GM21717 (cell line): ENCODE measurements around the gene SLC50A1.

Experiments
- ATAC-seq: cut with Tn5 transposase; IDR thresholded peaks from one replicate; pipeline ENCODE4 v1.9.1; 2021; ENCODE audit warnings: mild to moderate bottlenecking, moderate library complexity; ENCODE audit not compliant: unreplicated experiment

SLC50A1 gene

DNA sequence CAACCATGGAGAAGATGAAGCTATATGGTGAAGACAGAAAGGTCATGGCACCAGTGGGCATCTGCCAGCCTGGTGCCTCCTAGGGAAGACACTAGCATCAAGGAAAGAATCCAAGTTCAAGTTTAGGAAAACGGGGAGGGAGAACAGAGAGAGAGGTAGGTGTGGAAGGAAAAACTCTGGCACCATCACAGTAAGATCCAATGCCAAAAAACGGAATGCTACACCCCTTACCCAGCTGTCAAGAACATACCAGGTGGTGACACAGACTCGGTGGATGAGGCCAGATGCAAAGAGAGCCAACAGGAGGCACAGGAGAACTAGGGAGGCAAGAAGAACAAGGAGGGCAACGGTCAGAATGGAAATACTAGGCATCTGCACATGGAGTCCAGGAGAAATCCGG, 33.9 kb downstream of the SLC50A1 start:
- no peak for ATAC-seq

DNA sequence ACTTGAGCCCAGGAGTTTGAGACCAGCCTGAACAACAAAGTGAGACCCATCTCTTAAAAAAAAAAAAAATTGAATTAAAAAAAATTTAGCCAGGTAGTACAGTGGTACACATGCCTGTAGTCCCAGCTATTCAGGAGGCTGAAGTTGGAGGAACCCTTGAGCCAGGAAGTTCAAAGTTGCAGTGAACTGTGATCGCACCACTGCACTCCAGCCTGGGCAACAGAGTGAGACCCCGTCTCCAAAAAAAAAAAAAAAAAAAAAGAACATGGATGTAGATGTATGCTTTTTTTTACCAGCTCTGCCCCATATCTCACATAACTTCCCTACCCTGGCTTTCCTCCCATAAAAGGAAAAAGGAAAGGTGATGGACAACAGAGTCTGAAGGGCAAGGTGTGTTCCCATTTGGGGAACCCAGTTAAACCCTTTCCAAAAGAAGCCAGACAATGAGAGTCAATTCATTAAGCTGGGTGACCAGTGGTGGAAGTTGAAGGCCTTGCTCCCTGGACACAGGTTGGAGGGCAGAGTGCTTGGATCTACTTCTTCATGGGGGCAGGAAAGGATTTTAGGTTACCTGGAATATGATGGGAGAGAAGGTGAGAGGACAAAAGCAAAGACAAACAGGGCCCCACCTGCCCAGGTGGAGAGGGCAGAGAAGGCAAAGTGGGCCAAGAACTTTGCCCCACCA, 34.6 kb downstream of the SLC50A1 start:
- ATAC-seq, result no peak

DNA sequence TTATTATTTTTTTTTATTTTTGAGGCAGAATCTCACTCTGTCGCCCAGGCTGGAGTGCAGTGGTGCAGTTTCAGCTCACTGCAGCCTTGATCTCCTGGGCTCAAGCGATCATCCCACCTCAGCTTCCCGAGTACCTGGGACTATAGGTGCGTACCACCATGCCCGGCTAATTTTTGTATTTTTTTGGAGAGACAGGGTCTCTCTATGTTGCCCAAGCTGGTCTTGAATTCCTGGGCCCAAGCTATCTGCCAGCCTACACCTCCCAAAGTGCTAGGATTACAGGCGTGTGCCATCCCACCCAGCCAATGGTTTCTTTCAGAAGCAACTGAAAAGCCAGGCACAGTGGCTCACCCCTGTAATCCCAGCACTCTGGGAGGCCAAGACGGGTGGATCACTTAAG, 35.2 kb downstream of the SLC50A1 start:
- no peak for ATAC-seq

DNA sequence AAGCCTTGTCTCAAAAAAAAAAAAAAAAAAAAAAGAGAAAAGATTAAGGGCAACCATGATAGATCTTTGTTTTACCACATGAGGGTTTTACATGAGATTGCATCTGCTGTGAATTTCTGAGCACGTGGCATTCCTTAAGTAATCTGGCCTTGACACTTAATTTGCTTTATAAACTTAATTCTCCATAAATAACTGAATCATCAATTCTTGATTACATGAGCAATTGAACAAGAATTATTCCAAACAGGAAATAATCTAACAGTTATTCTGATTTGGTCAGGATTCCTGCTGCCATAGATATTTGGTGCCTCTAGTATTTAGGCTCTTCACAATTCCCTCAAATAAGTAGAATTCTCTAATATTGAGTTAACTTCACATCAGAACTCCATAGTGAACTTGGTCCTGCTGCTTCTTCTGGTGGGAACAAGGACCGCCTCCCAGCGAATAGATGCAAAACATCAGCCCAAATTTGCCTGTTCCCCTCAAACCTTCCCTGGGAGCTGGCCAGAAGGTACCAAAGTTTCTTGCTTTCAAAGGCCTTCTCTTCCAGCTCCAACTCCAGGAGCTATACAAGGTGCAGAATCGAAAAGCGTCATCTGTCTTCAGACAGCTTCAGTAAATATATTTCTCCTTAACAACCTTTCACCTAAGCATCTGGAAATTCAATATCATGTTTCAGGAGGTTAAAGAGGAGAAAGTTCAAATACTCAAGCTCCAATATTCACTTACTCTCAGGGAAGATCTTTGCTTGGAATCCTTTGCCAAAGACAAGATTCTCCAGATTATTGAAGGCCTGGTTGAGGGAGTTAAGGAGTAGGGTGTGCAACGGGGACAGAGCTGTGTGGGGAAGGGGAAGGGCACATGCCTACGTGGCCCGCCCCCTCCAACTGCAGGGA, 36.4 kb downstream of the SLC50A1 start:
- ATAC-seq, result no peak

DNA sequence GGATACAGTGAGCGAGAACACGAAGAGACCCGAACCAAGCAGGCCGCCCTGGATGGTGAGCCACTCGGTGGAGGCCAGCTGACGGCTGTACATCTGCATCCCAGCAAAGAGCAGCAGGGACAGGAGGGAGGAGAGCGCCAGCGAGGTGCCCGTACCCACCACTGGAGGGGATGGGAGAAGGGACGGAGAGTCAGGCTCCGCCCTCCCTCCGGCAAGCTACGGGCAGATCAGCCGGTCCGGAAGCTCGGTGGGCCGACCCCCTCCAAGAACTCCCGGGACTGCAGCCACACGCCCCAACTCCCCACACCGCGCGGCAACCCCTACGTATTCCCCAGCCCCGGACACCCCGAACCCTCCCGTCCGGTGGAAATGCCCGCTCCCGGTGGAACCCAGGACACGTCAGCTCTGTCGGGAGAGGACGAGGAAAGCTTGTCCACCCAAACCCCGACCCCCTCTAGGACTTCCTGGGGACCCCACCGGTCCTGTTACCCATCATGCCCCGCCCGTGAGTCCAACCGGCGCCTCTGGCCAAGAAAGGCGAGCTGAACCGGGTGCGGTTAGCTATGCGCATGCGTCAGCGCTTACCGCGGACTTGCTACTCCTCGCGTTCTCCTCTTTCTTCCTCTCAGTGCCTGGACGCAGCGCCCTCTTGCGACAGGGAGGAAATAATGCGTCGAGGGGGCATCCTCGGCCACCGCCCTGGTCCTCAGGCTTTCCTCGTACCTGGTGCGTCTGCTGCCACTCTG, 37.3 kb downstream of the SLC50A1 start, which contains the start of gene KRTCAP2:
Gene KRTCAP2 (minus strand): TSS at position 573 of the 746 bp plus-strand sequence. CDS start 80 bp downstream, at position 493.
- peak; percentile 52 for ATAC-seq

DNA sequence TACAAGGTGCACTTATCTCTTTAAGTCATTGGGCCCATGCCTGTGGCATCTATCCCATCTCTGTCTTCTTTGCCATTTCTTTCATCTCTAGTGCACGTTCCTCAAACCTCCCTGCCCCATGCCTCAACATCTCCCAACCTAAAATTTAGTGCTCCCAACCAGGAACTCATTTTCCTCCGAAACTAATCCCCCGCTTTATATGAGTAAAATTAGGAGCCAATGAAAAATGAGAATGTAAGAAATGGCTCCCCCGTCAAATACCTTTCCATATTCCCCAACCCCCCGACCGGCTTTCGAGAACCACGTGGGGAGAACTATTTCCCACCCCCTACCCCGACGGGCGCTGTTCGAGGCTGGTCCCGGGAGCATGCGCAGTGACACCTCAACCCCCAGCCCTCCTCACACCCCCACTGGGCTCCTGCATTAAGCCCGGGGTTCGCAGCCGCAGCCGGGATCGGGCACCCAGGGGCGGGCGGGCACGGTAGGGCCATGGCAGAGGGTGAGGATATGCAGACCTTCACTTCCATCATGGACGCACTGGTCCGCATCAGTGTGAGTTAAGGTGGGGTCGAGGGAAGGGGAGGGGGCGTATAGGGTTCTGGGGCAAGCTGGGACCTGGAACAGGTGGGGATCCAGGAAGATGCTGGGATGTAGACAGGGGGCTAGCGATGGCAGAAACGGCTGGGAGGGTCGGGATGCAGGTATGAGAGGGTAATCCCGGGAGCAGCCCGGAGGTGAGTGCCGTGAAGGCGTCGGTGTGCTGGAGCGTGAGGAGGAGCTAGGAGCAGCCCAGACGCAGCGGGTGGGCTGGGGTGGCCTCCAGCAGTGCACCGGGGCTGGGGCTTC, 38.0 kb downstream of the SLC50A1 start, which contains the start of gene TRIM46:
Gene TRIM46 (plus strand): TSS at position 372 of the 846 bp plus-strand sequence. CDS start 118 bp downstream, at position 490.
- no peak for ATAC-seq

DNA sequence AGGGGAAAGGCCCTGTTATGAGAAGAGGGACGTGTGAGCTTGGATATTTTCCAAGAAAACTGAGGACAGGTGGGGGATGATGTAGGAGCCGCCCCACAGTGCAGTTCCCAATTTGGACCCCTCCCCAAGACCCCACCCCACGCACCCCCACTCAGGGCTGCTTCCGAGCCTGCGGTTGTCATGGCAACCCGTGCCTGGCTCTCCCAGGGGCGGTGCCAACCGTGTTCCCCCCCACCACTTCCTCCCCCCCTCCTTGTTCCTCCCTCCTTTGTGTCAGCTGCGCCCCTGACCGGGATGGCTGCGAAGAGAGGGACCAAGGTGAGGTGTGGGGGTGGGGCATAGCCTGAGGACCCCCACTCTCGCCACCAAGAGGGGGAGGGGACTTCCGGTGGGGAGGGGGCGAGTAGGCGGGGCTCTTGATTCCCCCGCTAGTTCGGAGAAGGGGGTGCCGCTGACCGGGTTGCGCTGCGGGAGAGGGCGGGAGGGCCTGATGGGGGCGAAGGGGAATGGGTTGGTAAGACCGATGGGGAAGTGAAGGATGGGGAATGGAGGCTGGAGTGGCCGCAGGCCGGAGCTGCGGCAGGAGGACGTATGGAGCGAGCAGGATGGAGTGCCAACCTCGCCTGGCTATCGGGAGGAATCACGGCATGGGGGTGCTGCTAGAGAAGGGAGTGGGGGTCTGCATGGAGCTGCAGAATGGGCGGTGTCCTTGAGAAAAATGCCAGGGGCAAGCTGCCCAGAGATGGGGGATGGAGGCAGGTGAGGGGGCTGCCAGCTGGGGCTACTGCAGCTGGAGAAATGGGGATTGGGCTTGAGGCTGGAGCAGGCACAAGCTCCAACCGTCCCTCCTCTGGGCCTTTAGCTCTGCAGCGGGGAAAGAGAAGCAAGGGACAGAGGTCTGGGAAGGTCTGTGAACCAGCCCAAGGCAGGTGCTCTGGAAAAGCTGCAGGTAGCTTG, 39.0 kb downstream of the SLC50A1 start:
- no peak for ATAC-seq

DNA sequence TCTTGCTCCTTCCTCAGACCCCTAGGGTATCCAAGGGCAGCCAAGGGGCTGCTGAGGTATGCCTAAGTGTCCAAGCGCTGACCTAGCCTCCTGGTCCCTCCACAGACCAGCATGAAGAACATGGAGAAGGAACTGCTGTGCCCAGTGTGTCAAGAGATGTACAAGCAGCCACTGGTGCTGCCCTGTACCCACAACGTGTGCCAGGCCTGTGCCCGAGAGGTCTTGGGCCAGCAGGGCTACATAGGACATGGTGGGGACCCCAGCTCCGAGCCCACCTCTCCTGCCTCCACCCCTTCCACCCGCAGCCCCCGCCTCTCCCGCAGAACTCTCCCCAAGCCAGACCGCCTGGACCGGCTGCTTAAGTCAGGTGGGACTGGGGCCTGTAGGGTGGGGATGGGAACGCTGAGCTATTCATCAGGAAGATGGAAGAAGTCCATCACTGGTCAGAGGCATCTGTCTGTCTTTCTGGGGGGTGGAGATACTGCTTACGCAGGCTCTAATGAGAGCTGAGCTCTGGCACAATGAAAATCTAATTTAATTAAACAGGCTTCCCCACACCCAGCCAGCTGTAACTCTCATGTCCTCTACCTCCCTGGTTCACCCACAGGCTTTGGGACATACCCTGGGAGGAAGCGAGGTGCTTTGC, 39.8 kb downstream of the SLC50A1 start:
- ATAC-seq, result no peak

DNA sequence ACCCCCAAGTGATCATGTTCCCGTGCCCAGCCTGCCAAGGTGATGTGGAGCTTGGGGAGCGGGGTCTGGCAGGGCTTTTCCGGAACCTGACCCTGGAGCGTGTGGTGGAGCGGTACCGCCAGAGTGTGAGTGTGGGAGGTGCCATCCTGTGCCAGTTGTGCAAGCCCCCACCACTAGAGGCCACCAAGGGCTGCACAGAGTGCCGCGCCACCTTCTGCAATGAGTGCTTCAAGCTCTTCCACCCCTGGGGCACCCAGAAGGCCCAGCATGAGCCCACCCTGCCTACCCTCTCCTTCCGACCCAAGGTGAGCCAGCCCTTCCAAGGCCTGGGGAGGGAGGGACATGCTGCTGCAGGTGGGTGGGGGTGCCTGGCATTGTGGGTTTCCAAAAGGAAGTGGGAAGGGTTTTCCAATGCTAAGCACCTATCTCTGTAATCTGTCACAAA, 40.3 kb downstream of the SLC50A1 start:
- no peak for ATAC-seq

DNA sequence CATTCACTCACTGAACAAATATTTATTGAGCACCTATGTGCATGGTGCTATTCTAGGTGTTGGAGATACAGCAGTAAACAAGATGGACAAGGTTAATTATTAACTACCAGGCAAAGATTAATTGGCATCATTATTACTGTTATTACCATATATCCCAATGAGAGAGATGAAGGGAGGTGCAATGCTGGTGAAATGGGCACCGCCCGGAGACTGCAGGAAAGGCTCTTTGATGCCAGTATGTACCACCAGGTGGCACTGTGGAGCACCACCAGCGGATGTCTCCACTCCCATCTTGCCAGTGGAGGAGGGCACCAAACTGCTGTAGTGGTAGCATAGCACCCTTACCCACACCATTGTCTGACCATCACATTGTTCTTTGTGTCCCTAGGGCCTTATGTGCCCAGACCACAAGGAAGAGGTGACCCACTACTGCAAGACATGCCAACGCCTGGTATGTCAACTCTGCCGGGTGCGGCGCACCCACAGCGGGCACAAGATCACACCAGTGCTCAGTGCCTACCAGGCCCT, 41.0 kb downstream of the SLC50A1 start:
- ATAC-seq, result no peak

DNA sequence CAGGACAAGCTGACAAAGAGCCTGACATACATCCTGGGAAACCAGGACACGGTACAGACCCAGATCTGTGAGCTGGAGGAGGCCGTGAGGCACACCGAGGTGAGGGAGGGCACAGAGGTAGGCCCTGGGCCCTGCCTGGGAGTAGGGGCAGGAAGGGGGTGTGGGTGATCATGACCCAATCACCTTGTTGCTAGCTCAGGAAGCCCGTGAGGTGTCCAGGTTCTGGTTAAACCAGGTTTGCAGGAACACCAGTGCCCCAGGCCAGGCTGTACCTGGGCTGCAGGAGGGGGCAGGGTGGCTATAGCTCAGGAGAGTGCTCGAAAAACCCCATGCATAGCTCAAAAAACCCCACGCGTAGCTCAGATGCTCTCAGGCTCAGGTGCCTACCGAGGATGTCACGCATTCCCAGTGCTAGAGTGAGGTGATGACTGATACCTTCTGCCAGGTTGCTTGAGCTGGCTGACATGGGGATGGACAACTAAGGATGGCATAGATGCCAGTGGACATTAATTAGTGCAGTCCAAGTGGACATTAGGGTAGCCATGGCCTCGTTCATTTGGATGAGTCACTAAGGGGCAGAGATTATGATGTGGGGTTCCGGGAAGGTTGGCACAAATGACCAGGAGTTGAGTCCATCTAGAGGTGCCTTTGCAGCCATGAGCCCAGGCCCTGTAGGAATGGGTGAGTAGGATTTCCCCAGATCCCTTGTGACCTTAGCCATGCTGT, 41.7 kb downstream of the SLC50A1 start:
- ATAC-seq, result no peak

DNA sequence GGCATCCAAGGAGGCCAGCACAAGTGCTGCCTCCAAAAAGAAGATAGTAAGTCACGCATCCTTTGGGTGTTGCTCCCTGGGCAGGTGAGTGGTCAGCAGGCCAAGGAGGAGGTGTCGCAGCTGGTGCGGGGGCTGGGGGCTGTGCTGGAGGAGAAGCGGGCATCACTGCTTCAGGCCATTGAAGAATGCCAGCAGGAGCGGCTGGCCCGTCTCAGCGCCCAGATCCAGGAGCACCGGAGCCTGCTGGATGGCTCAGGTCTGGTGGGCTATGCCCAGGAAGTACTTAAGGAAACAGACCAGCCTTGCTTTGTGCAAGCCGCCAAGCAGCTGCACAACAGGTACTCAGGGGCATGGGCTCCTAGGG, 42.2 kb downstream of the SLC50A1 start:
- no peak for ATAC-seq

DNA sequence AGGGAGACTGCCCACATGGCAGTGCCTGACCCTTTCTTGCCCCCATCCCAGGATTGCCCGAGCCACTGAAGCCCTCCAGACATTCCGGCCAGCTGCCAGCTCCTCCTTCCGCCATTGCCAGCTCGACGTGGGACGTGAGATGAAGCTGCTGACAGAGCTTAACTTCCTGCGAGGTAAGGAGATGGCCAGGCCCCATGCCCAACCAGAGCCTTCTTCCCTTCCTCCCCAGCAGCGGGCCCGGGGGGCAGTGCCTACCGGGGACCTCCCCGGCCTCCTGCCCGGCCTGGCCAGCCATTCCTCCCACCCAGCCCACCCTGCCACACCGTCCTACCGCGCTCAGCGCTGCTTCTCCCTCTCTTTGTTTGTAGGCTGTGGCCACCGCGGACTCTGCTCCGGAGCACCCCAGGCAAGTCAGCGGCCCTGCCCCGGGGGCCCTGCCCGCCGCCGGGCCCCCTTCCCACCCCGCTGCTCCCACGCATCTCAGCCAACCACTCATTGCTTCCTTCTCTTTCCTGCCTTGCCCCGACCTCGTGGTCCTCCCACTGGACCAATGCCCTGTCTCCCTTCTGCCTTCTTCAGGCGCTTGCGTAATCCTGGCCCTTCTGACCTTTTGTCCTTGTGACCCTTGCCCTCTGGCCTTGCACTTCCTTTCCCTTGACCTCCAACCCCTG, 42.9 kb downstream of the SLC50A1 start:
- no peak for ATAC-seq

DNA sequence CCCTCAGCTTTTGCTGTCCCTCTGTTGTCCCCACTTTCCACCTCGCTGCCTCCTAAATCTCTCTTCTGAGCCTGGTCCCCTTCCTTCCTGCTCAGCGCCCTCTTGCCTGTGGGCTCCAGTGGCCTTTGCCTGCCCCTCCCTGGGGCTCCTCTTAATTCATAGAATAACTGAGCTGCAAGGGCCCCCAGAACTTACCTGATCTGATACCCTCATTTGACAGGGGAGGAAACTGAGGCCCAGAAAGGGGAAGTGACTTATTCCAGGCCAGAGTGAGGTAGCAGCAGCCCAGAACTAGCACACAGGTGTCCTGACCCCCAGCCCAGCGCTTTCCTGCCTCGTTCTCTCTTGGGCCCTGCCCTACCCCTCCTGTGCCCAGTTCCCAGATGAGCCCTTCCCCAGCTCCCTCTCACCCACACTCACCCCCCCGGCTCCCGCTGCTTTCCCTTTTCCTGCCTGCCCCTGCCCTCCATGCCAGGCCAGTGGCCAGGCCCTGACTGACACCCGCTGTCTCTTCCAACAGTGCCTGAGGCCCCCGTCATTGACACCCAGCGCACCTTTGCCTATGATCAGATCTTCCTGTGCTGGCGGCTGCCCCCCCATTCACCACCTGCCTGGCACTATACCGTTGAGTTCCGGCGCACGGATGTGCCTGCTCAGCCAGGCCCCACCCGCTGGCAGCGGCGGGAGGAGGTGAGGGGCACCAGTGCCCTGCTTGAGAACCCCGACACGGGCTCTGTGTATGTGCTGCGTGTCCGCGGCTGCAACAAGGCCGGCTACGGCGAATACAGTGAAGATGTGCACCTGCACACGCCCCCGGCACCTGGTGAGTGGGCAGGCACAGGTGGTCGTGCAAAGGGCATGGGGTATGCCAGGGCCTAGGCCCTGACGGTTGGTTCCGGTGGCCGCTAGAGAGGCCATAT, 43.7 kb downstream of the SLC50A1 start:
- no peak for ATAC-seq

DNA sequence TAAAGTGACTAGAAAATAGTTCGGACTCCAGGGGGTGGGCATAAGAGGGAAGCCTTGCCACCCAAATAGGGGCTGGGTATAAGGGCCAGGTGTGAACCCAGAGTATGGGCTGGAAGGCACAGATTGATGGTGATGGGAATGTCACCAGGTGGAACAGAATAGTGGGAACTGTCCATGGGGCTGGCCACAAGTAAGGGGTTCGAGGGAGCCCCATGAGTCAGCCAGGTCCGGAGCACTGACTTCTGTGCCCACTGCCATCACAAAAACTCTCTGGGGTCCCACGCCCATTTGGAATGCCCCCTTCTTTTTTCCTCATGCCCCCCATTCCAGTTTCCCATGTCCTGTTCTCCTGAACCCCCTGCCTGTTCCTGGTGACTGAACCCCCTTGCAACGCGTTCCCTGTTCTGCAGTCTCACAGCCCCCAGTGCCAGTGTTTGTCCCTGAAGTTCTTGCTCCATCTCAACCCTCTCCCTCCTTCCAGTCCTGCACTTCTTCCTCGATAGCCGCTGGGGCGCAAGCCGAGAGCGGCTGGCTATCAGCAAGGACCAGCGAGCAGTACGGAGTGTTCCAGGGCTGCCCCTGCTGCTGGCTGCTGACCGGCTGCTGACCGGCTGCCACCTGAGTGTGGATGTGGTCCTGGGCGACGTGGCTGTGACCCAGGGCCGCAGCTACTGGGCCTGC, 45.9 kb downstream of the SLC50A1 start:
- no peak for ATAC-seq
